GM18858 (cell line): ENCODE results near the gene CEACAM21.

Experiments used
- ATAC-seq: cut with Tn5 transposase; IDR thresholded peaks from one replicate; pipeline ENCODE4 v1.9.1; 2021; ENCODE audit not compliant: unreplicated experiment

The CEACAM21 gene

DNA sequence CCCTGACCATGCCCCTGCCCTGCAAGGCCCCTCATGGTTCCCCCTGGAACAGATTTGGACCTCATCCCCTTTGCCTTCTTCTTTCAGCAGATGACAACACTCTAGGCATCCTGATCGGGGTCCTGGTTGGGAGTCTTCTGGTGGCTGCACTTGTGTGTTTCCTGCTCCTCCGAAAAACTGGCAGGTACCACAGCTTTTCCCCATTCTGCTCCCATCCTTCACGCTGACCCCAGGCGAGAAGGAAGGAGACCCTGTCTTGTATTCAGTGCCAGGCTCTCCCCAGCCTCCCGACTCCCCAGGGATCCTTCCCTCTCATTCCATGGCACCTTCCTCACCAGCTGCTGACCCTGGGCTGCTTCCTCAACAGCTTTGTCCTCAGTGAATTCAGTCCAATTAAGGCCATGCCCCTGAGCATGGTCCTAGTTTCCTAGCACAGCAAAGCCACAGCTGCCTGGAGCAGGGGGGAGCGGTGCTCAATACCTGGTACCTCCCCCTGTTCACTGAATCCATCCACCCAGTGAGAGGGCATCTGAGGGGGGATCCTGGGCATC lies 8.4 kb downstream of the CEACAM21 start:
- ATAC-seq = no peak

DNA sequence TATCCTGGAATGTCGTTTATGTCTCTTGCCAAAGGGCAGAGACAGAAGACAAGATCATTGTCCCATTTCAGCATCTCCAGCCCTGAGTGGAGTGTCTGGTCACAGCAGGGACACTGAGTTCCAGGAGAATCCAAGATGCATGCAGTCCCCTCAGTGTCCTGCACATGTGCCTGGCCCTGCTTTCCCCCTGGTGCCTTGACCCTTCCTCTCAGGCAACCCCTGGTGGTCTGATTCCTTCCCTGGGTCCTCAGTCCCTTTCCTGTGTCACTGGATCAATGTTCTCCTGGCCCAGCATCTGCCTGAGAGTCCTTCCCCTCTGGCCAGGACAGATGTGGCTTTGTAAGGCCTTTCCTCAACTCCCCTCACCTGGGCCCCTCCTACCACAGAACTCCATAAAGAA lies 9.0 kb downstream of the CEACAM21 start:
- ATAC-seq = no peak

DNA sequence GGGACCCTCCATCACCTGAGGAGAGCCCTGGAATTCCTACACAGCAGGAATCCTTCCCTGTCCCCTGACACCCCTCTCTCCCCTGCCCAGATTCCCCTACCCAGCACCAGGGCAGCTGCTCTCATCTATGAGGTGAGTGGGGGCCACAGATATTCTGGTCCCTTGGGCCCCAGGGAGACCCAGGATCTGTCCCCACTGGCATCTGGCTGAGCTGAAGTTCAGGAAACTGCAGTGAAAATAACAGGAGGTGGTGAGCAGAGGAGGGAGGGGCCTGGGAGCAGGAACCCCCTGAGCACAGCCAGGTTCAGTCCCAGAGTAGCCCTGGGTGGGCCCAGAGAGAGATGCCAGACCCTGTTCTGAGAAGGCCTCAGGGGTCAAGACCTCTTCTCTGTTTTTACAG lies 10.1 kb downstream of the CEACAM21 start:
- ATAC-seq = no peak

DNA sequence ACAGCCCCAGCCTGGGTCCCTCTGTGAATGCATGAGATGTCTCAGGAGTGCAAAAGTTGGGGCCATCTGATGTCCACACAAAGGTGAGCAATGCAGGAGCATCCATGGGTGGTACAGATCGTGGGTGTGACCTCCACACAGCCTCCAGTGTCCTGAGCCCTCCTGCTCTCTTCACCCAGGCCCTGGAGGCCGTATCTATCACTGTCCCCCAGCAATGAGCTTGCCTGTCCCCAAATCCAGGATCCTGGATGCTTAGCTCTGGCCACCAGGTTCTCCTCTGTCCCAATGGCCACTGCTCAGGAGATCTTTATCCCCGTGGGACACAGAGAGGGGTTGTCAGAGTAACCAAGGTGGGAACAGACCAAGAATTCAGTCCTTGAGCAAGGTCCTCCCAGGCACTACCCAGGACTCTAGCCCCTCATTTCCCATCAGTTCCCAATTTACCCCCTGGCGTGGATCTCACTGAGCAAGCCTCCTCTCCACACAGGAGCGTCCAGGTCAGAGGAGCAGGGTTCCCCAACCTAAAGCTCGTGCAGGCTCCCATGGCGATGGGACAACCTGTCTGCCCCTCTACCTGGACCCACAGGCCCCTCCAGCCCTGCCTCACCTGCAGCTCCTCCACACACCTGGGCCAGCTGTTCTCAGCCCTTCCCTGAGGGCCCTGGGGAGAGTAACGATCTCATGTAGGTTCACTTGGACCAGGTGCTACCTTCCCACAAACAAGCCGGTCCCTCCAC lies 11.3 kb downstream of the CEACAM21 start:
- ATAC-seq = no peak

DNA sequence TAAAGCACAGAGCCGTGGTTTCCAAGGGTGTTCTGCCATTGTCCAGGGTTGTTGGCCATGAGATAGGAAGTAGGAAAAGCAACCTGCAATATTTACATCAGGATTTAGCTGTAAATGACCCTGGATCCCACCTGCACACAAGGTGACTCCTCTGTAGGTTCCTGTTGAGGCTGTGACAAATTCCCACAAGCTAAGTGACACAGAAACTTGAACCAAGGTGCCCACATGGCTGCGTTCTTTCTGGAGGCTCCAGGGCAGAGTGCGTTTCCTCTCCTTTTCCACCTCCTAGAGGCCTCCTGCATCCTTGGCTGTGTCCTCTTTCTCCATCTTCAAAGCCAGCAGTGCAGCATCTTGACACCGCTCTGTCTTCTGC lies 11.9 kb downstream of the CEACAM21 start:
- ATAC-seq = no peak

DNA sequence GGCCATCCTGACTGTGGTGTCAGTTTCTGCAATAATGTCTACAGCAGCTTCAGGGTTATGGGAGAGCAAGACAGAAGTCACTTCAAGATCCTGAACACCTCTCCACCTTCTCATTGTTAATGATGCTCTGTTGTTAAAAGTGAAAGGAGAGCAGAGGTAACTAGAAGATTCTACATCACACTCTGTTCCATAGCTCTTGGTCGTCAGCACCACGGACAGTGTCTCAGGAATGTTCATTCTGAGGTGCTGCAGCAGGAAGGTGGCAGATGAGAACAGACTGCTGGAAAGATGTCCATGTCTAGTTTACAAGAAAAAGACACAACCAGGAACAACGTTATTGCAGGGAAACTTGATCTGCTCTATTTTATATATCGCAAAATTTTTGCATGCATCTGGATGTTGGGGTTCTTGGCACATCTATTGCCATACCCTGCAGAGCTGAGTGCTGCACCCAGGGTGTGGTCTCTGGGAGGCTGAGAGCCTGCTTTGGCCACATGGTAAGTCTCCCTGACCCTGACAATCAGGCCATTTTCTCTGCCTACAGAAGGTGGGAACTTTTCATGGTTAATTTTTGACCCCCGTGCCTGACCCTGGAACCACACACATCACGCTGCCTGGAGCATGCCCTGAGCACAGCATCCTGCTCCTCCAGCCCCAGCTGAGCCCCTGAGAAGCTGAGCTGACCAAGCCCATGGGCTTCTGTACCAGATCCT lies 12.7 kb downstream of the CEACAM21 start:
- ATAC-seq = no peak

GRCh38 chr19:41589371-41589770 lies 13.4 kb downstream of the CEACAM21 start:
- ATAC-seq = no peak

DNA sequence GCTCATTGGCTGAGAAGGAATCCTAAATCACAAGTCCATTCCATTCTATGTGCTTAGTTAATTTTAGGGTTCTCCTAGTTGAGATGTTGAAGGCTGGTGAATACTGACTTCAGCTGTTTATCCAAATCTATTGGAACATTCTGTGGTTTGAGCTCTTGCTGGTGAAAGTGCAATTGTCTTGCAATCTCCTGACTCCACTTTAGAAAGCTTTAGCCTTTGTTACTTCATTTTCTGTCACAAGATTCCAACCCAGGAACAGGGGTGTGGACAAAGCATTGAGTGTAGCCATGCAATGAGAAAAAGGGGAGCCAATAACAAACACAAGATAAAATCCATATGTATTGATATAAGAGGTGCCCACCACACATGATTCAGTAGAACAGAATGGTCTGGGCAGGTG lies 15.0 kb downstream of the CEACAM21 start:
- no peak for ATAC-seq

GRCh38 chr19:41591951-41592562 lies 16.1 kb downstream of the CEACAM21 start:
- no peak for ATAC-seq

GRCh38 chr19:41595258-41595889 lies 19.4 kb downstream of the CEACAM21 start:
- ATAC-seq = no peak

- no peak for ATAC-seq
Measured at GRCh38 chr19:41595890-41596280, 19.9 kb downstream of the CEACAM21 start.

GRCh38 chr19:41597600-41598041 lies 21.7 kb downstream of the CEACAM21 start:
- ATAC-seq = no peak

GRCh38 chr19:41599175-41599966 lies 23.4 kb downstream of the CEACAM21 start:
- no peak for ATAC-seq

DNA sequence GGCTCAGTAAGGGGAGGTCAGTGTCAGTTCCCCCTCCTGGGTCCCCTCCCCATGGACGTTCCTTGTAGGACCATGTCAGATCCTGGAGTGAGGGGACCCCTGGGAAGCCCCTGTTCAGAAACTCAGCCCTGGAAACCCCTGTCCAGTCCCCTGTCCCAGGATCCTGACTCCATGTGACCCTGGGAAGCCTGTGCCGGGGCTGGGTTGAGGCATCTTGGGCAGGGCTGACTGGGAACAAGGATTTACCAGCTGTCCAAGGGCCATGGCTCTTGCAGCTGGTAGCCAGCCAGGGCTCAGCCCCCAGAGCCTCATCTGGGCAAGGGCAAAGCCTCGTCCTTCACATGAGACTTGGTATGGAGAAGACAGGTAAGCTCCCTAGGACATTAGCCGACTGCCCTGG lies 25.8 kb downstream of the CEACAM21 start:
- no peak for ATAC-seq

DNA sequence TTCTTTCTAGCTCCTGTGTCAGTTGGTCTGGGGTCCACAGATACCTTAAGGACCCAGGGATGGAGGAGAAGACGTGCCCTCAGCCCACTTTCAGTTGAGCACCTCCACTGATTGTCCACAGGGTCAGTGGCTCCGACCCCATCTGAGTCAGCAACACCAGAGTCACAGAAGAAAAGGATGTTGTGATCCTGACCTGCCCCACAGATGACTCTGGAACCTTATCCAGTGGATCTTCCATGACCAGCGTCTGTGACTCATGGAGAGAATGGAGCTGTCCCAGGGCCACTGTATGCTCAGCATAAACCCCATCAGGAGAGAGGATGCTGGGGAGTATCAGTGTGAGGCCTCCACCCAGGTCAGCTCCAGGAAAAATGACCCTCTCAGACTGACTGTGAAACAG lies 28.9 kb downstream of the CEACAM21 start:
- ATAC-seq = no peak

- ATAC-seq = no peak
Measured at GRCh38 chr19:41606215-41606837, 30.4 kb downstream of the CEACAM21 start.

DNA sequence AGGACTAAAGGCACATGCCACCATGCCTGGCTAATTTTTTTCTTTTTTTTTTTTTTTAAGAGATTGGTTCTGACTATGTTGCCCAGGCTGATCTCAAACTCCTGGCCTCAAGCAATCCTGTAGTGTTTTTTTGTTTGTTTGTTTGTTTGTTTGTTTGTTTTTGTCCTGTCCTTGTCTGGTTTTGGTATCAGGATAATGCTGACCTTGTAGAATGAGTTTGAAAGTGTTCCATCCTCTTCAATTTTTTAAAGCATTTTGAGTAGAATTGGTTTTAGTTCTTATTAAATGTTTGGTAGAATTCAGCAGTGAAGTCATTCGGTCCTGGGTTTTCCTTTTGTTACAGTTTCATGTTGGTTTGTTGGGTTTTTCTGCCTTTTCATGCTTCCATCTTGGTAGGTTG lies 31.7 kb downstream of the CEACAM21 start:
- ATAC-seq = no peak

GRCh38 chr19:41610789-41611188 lies 34.8 kb downstream of the CEACAM21 start:
- ATAC-seq = no peak

DNA sequence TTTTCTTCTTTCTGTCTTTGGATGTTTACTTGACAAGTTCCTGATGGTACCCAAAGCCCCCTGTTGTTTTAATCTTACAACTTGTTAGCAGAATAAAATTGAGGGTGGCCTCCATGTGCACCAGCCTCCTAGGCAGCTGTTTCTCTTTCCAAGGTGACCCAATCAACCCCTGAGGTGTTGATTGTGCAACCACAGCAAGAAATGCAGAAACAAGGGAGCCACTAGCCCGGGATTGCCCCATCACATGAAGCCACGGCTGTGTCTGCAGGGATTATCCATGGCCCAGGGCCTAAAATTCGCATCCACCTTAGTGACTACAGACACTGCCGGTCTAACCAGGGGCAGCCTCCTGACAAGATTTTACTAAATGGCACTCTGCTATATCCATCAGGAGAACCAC lies 36.5 kb downstream of the CEACAM21 start:
- no peak for ATAC-seq

GRCh38 chr19:41615207-41615606 lies 39.2 kb downstream of the CEACAM21 start:
- no peak for ATAC-seq
